Caki2 (cell line): Measurements from ENCODE around the gene GID8. TPM values are rescaled to one million over a fixed set of nuclear protein-coding genes. Genes with fewer than 3 reads are reported as not detected.

Experiments used
- DNase-seq: peaks from one replicate; pipeline ENCODE4 v3.0.0-alpha.2; 2015; ENCODE audit warnings: low read depth
- in situ Hi-C: cut with HindIII; loops from 2 replicates; pipeline ENCODE4 v1.10.0; 2016; ENCODE audit warnings: low sequenced_read_pairs, low pct_unique_long_range_greater_than_20kb, mixed read lengths
- total RNA-seq: library from RNA; depleted of rRNA; stranded (reverse); fragments of >200 nt; shearing (Covaris generic); gene quantifications from 2 replicates; pipeline ENCODE4 v1.2.3, GENCODE V29; 2014; ENCODE audit warnings: low replicate concordance

GID8 gene
- total RNA-seq, 1 experiment from 2014 or later, result 39.4 TPM

- in situ Hi-C loops, result no loop called here
- DNase-seq, result peak; percentile 71
Observed at GRCh38 chr20:62971950-62972844, 34.2 kb downstream of the GID8 start.

DNA sequence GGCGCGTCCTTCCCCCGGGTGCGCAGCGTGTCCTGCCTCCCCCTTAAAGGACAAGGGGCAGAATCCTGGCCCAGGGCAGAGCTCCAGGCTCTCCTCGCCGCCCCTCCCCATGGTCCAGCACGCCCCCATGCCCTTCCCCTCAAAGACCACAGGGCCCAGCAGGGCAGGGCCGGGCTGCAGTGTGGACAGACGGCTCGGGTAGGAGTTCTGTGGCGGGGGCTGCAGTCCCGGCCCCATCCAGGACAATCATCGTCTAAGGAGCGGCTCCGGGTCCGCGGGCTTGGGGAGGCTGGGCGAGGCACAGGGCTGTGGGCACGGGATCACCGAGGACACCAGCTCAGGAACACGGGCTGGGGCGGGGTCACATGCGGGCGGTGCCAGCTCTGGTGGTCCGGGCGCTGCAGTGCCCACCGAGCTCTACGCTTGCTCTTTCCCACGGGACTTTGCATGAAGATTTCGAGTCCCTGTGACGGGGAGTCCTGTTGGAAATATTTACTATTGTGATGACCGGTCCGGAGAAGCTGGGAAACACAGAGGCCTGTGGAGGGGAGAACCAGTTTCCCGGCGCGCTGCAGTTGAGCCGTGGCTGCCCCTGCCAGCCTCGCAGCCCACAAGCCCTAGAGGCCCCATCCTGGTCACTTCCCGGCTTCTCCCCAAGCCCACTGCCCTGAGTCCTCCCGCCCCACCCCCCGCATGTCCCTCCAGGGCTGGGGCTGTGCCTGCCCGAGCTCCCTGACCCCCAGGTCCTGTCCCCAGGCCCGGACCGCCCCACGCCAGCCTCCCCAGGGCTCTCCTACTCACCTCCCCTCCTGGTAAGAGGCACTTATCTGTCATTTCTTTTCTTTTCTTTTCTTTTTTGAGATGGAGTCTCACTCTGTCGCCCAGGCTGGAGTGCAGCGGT, 35.1 kb downstream of the GID8 start:
- in situ Hi-C loops, result no loop called here
- DNase-seq, result no peak

DNA sequence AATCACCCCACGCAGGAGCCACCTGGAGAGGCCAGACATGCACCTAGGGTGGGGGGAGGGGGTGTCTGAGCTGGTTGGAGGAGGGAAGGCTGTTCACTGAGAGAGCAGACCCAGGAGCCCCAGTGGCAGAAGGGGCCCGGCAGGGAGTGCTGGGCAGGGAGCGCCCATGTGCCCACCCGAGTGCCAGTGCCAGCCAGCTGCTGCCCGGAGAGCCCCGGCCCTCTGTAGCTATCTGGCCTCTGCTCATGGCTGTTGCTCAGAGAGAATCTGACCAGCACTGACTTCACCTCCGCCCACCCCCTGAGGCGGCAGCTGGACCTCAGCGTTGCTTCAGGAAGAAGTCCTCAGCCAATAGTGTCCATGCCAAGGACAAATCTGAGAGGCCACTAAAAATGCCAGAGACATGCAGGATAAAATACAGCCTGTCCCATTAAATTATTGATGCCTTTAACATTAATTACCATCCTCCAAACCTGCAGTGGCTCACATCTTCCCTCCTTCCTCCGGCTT, 37.4 kb downstream of the GID8 start:
- no peak for DNase-seq
- in situ Hi-C loops, result no loop called here

- in situ Hi-C loops, result no loop called here
- no peak for DNase-seq
Observed at GRCh38 chr20:62975812-62976508, 38.0 kb downstream of the GID8 start.

DNA sequence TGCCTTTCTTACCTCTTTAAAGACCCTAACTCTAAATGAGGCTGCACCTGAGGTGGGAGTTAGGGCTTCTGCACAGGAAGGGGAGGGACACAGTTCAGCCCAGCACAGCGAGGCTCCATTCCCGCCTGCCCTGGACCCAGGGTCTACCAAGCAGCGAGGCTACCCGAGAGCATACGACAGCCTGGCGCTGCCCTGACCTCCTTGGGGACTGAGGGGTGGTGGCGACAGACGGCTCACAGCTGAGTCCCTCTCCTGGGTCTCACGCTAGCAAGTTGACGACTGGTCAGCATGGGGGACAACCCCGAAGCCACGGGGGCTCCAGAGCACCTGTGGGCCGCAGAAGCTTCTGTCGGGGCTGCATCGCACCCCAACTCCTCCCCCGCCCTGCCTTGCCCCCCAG, 38.9 kb downstream of the GID8 start:
- in situ Hi-C loops, result no loop called here
- DNase-seq, result no peak

DNA sequence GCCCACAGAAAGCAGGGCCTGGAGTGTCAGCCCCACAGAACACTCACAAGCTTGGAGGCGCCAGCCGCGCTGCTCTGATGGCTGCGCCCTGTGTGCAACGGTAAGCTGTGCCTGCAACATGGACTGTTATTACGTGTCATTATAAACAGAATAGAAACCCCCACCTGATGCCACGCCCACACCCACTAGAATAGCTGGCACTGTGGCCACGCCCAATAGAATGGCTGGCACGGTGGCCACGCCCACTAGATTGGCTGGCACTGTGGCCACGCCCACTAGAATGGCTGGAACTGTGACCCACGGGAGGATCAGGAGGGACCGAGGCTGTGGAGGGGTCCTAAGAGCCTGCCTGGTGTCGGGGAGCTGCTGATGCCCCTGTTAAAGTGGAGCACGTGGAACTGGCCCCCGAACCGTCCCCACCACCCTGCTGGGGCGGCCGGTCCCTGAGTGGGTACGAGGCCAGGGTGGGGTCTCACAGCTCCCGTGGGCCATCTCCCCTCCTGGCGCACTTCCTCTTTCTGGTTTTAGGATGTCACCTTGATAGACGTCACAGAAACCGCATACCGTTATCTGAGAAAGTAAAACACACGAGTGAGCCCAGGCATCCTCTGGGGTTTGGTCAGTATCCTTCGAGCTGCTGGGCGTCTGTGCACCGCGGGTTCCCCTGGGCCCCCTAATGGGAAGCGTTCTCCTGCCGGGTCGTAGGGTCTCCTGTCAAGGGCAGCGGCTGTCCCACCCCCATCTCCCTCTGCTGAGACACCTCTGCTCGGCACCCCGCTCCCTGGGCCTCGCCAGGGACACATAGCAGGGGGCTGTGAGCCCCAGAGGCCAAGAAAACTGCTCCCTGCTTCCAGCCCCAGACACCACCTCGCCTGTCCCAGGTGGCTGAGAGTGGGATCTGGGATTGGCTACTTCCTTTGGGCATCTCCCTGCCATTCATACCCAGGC, 39.9 kb downstream of the GID8 start:
- peak; percentile 72 for DNase-seq
- in situ Hi-C loops, result no loop called here

DNA sequence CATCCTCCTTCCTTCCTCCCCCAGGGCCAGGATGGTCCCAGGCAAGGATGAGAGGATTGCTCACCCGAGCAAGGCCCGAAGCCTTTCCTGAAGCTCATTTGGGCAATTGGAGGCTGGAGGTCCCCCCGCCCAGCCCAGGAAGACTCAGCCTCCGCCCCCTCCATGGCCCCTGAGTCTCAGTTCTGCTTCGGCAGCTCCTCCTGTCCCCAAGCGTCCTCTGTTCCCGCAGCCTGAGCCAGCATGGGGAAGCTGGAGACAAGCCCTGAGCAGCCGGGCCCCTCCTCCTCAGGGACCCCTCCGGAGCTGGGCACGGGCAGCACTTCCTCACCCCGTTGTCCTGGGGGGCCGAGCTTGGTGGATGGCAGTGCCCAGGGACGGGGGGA, 40.6 kb downstream of the GID8 start:
- DNase-seq, result no peak
- in situ Hi-C loops, result no loop called here

- in situ Hi-C loops, result no loop called here
- DNase-seq, result no peak
Observed at GRCh38 chr20:62979310-62979709, 41.4 kb downstream of the GID8 start.

DNA sequence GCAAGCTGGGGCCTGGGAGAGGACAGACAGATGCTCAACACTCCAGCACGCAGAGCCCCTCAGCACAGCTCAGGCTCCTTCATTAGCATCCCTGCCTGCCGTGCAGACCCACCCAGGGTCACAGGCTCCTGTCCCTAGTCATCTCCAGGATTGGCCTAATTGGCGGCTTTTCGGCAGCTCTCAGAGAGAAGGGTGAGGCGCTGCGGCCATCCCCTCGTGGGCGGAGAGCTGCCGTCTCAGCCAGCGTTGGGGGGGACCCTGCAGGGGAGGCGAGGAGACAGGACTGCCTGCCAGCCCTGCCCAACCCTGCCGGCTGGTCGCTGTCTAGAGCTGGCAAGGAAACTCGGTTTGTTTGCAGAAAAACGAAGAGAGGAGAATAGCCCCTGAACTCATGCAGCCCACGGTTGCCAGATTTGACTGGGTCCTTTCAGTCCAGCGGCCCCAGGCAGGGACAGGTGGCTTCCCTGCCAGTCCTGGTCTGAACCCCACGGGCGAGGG, 42.0 kb downstream of the GID8 start:
- no peak for DNase-seq
- in situ Hi-C loops, result no loop called here

DNA sequence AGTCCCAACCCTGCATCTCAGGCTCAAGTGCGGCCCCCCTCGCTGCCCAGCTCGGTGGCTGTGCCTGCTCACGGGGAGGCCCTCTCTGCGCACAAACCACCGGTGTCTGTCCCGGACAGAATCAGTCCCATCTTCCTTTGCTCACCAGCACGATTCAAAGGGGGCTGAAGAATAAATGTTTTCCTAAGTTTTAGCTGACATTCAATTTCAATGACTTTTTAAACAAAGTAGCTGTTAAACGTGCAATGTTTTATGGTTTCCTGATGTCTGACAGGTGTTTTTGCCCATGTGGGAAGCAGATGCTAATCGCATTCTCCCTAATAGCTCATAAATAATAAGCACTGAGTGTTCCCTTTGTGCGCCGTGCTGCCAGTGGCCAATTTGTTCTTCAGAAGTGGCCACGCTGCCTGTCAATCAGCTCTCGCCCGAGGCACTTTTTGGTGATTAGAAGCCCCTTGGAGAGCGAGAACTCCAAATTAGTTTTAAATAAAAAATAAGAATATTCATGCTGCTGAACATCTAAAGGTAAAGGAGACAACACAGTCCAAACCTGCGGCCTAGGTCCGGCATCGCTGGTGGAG, 42.5 kb downstream of the GID8 start:
- no peak for DNase-seq
- in situ Hi-C loops, result no loop called here

GRCh38 chr20:62980970-62981369, 43.0 kb downstream of the GID8 start:
- DNase-seq, result no peak
- in situ Hi-C loops, result no loop called here

DNA sequence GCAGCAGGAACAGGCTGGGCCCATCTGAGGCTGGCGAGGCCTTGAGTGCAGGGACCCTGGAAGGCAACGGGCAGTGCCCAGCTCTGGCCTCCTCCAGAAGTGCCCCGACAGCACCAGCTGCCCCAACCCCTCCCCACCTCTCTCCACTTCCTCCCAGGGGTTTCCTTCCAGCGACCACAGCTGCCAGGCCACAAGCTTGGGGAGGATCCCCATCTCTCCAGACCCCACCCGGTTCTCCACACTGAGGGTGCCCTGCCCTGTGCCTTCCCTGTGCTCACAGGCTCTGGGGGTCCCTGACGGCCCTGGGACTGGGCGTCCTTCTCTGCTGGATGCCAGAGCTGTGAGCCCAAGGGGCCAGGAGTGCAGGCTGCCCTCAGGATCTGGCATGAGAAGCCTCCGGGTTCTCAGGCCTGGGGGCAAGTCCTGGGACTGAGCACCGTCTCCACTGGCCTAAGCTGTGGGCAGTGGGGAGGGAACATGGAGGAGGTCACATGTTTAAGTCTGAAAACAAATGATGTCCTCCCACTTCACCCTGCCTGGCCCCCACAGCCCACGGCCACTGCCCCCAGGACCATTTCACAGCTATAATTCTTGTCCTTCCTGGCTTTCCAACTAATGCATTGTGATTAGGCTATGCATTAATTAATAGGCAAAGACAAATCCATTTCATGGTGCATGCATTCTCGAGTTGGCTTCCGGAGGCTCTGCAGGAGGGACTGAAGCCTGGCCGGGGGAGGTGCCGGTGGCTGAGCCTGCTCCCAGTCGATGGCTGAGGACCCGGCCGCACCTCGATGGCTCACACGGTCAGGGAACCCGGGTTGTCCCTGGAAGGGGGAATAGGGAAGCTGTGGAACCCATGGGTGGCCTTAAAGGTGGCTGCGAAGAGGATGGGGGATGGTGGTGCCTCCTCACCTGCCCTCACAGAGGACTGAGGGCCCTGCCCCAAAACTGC, 44.5 kb downstream of the GID8 start:
- DNase-seq, result no peak
- in situ Hi-C loops, result no loop called here

GRCh38 chr20:62983210-62983609, 45.3 kb downstream of the GID8 start:
- DNase-seq, result no peak
- in situ Hi-C loops, result no loop called here

- in situ Hi-C loops, result no loop called here
Observed at GRCh38 chr20:62984666-62985443, 46.9 kb downstream of the GID8 start.

GRCh38 chr20:62985444-62985778, 47.5 kb downstream of the GID8 start:
- in situ Hi-C loops, result no loop called here
- DNase-seq, result no peak

More at GRCh38 chr20:62984666-62985443, 46.9 kb downstream of the GID8 start:
- no peak for DNase-seq
